Liver (tissue), 3 donors: ENCODE measurements around the gene DRAXIN.

Source experiments
- EGR1 ChIP-seq, 2 donors: IDR thresholded peaks; 2 replicates each; pipeline ENCODE4 v1.6.1; 2016 to 2018; ENCODE audit warnings: antibody characterized with exemption in 2 of 2, low read depth in 2 of 2
- HNF4A ChIP-seq, 2 donors: conservative IDR thresholded peaks; 2 replicates each; pipeline ENCODE4 v1.6.1; 2016; ENCODE audit warnings: antibody characterized with exemption in 2 of 2, mild to moderate bottlenecking in 2 of 2
- RAD21 ChIP-seq, 2 donors: IDR thresholded peaks; 2 replicates each; pipeline ENCODE4 v1.6.1; 2016; ENCODE audit warnings: antibody characterized with exemption in 2 of 2, mild to moderate bottlenecking in 2 of 2
- REST ChIP-seq: IDR thresholded peaks from 2 replicates; pipeline ENCODE4 v1.6.1; 2016; ENCODE audit warnings: antibody characterized with exemption, mild to moderate bottlenecking
- SP1 ChIP-seq: IDR thresholded peaks from 2 replicates; pipeline ENCODE4 v1.6.1; 2018; ENCODE audit warnings: antibody characterized with exemption, mild to moderate bottlenecking
- TAF1 ChIP-seq: conservative IDR thresholded peaks from 2 replicates; pipeline ENCODE4 v1.6.1; 2016; ENCODE audit warnings: antibody characterized with exemption, mild to moderate bottlenecking
- YY1 ChIP-seq: IDR thresholded peaks from 2 replicates; pipeline ENCODE4 v1.6.1; 2016; ENCODE audit warnings: antibody characterized with exemption, mild to moderate bottlenecking
- TF ChIP-seq, protein P1 (sequence below): fragments of 150-350 bp; IDR thresholded peaks from 2 replicates; pipeline ENCODE4 v1.5.1; 2017; ENCODE audit warnings: improper control_type of control experiment, low read depth, low read length; ENCODE audit not compliant: missing input control
- TF ChIP-seq, protein P2 (sequence below): IDR thresholded peaks from 2 replicates; pipeline ENCODE4 v1.6.1; 2016; ENCODE audit warnings: antibody characterized with exemption
- TF ChIP-seq, protein P3 (sequence below): IDR thresholded peaks from 2 replicates; pipeline ENCODE4 v1.6.1; 2016; ENCODE audit warnings: antibody characterized with exemption
- donor health status: healthy.
- donor health status: healthy.

DNA sequence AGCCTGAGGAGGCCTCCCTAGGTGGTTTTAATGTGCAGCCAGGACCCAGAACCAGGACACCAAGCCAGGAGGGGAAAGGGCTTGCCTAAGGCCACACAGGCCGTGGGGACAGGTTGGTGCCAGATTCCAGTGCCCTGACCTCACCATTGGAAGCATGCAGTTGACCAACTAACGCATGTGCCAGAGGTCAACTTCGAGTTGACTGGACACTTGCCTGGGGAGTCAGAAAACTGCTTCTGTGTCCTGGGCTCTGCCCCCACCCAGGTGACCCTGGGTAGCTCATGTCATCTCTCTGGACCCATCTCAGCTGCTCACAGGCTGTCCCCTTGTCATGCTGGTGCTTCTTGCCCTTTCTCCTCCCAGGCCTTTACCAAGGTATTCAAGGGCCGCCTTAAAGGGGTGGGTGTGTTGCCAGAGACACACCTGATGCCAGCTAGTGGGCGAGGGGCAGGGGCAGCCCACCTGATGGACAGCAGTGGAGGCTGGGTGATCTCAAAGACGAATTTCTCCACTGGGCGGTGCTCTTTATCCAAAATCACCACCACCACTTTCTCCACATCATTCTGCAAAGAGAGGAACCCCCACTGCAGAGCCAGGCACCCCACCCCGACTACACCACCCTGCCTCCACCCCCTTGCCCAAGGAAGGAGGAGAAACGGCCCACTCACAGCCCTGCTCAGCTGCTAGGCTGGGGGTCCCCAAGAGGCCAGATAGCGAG lies 15.0 kb upstream of the DRAXIN start:
- TF ChIP-seq, protein P1, sequence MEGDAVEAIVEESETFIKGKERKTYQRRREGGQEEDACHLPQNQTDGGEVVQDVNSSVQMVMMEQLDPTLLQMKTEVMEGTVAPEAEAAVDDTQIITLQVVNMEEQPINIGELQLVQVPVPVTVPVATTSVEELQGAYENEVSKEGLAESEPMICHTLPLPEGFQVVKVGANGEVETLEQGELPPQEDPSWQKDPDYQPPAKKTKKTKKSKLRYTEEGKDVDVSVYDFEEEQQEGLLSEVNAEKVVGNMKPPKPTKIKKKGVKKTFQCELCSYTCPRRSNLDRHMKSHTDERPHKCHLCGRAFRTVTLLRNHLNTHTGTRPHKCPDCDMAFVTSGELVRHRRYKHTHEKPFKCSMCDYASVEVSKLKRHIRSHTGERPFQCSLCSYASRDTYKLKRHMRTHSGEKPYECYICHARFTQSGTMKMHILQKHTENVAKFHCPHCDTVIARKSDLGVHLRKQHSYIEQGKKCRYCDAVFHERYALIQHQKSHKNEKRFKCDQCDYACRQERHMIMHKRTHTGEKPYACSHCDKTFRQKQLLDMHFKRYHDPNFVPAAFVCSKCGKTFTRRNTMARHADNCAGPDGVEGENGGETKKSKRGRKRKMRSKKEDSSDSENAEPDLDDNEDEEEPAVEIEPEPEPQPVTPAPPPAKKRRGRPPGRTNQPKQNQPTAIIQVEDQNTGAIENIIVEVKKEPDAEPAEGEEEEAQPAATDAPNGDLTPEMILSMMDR = no peak
- TF ChIP-seq EGR1 (IDR thresholded peaks at IDR 0.05; ENCODE audit: low read depth in 2 of 2) = peak in 1 of 2 donors; percentile 39
- TF ChIP-seq RAD21 (IDR thresholded peaks at IDR 0.05) = peak; percentile 15 to 21
- TF ChIP-seq, protein P2, sequence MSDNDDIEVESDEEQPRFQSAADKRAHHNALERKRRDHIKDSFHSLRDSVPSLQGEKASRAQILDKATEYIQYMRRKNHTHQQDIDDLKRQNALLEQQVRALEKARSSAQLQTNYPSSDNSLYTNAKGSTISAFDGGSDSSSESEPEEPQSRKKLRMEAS = peak; percentile 86
- TF ChIP-seq HNF4A (conservative IDR thresholded peaks at IDR 0.05) = peak; percentile 90 to 94
- TF ChIP-seq, protein P3, sequence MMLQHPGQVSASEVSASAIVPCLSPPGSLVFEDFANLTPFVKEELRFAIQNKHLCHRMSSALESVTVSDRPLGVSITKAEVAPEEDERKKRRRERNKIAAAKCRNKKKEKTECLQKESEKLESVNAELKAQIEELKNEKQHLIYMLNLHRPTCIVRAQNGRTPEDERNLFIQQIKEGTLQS = peak; percentile 53
- TF ChIP-seq SP1 = peak; percentile 77
- peak; percentile 63 for TF ChIP-seq REST
- no peak for TF ChIP-seq TAF1
- peak; percentile 38 for TF ChIP-seq YY1
